Gastroesophageal sphincter (tissue), 4 donors: Measurements from ENCODE around the gene CENPL. TPM values are rescaled to one million over a fixed set of nuclear protein-coding genes. Genes with fewer than 3 reads are reported as not detected.
"Not testable (repeated sequence)": the region's sequence is repeated elsewhere in the genome, so short reads cannot be mapped to it uniquely, and the experiment has no call there.

ENCODE experiments used
- ATAC-seq: fragments of 150-250 bp; one replicate; pipeline ENCODE4 v1.9.1; 2016; ENCODE audit warnings: mild to moderate bottlenecking, moderate library complexity
- H3K27ac ChIP-seq, 4 donors: fragments of 200-600 bp; sonication (generic) in 3 of 4; 1 replicate in 3 of 4; 2 replicates in 1 of 4; pipeline ENCODE4 v1.5.1; 2016 to 2019
- H3K27me3 ChIP-seq: fragments of 200-600 bp; sonication (generic); one replicate; pipeline ENCODE4 v1.5.1; 2019
- H3K36me3 ChIP-seq, 2 donors: fragments of 200-600 bp; sonication (generic); one replicate each; pipeline ENCODE4 v1.5.1; 2019; ENCODE audit warnings: control low read depth in 1 of 2
- H3K4me1 ChIP-seq, 3 donors: fragments of 200-600 bp; sonication (generic); 1 replicate in 2 of 3; 2 replicates in 1 of 3; pipeline ENCODE4 v1.5.1; 2016 to 2019; ENCODE audit warnings: control low read depth in 2 of 3
- H3K4me3 ChIP-seq, 2 donors: fragments of 200-600 bp; sonication (generic); one replicate each; pipeline ENCODE4 v1.5.1; 2019; ENCODE audit warnings: mild to moderate bottlenecking in 1 of 2, moderate library complexity in 1 of 2
- H3K9me3 ChIP-seq, 3 donors: fragments of 200-600 bp; sonication (generic); one replicate each; pipeline ENCODE4 v1.5.1; 2017 to 2019; ENCODE audit warnings: control low read depth in 2 of 3
- EP300 ChIP-seq: sonication (generic); formaldehyde crosslinking; IDR thresholded peaks from one replicate; pipeline ENCODE4 v1.6.1; 2017; ENCODE audit warnings: antibody characterized with exemption, mild to moderate bottlenecking
- POLR2A ChIP-seq, 2 donors: fragments of 450-650 bp; IDR thresholded peaks; one replicate each; pipeline ENCODE4 v1.6.1; 2017; ENCODE audit warnings: antibody characterized with exemption in 2 of 2, mild to moderate bottlenecking in 2 of 2, moderate library complexity in 1 of 2
- POLR2AphosphoS5 ChIP-seq: sonication (generic); formaldehyde crosslinking; IDR thresholded peaks from one replicate; pipeline ENCODE4 v1.6.1; 2017; ENCODE audit warnings: antibody characterized with exemption
- WGBS, 2 donors: methylation state at CpG; one replicate each; pipeline ENCODE4 v1.1.5; 2018; ENCODE audit warnings: low coverage in 1 of 2; 5-methylcytosine and 5-hydroxymethylcytosine counted together
- total RNA-seq, 4 donors: library from RNA; depleted of rRNA; stranded (reverse); fragments of >200 nt; gene quantifications; one replicate each; pipeline ENCODE4 v1.1.0, GENCODE V29; 2016
- TF ChIP-seq, protein P1 (sequence below), 4 experiments: fragments of 200-600 bp in 2 of 4; fragments of 450-650 bp in 2 of 4; sonication (generic) in 1 of 4; IDR thresholded peaks; one replicate each; pipeline ENCODE4 v1.5.1; 2017 to 2019; ENCODE audit warnings: antibody characterized with exemption in 4 of 4, mild to moderate bottlenecking in 2 of 4, moderate library complexity in 2 of 4

CENPL gene
- total RNA-seq, 4 donors from 2014 or later: 4.8 to 6.5 (median 6.2) TPM

DNA sequence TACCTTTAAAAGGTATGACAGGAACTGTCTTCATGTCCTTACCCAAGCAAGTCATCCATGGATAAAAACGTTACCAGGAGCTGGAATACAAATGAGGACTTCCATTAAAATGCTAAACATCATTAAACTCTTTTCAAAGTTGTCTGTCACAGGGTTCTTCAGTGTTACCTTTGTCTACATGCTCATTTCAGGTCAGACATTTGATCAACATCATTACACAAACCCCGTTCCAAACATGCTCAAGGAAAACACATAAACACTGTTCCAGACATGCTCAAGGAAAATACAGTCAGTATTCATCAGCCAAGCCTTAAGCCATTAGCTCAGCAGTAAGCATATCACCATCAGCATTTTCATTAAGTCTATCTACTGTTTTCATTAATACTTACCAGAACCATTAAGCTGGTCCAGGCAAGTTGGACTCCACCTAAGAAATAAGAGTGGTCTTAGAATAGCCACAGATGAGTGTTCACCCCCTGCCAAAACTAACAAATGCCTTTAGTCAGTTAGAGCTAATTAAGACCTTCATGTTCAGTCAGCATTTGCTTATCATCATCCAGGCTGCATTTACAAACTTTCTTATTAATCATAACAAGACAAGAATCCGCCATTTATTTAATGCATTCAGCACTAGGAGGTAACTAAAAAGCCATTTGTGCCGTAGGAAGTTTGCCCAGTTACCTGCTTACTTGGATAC is 40.9 kb upstream of the CENPL start:
- WGBS, 2 donors: 29 to 32% methylated on average over 4 of the region's 4 CpGs
- Histone ChIP-seq H3K27me3 (no peaks in the 10 kb centered on the region), H3K27ac (peak overlapping the region in 3 of 4 donors; percentile 12 to 97 (median 93)), H3K9me3 (no peaks in the 10 kb centered on the region), H3K36me3 (peaks cover 0 to 61% of the 10 kb centered on the region in 2 donors), H3K4me1 (peaks cover 0 to 47% (median 7%) of the 10 kb centered on the region in 3 donors), H3K4me3 (peak overlapping the region in 1 of 2 donors; percentile 74)
- no peak for ATAC-seq
- TF ChIP-seq POLR2AphosphoS5 (no peak), EP300 (no peak), POLR2A (IDR thresholded peaks at IDR 0.05) (no peak)
- TF ChIP-seq, protein P1, sequence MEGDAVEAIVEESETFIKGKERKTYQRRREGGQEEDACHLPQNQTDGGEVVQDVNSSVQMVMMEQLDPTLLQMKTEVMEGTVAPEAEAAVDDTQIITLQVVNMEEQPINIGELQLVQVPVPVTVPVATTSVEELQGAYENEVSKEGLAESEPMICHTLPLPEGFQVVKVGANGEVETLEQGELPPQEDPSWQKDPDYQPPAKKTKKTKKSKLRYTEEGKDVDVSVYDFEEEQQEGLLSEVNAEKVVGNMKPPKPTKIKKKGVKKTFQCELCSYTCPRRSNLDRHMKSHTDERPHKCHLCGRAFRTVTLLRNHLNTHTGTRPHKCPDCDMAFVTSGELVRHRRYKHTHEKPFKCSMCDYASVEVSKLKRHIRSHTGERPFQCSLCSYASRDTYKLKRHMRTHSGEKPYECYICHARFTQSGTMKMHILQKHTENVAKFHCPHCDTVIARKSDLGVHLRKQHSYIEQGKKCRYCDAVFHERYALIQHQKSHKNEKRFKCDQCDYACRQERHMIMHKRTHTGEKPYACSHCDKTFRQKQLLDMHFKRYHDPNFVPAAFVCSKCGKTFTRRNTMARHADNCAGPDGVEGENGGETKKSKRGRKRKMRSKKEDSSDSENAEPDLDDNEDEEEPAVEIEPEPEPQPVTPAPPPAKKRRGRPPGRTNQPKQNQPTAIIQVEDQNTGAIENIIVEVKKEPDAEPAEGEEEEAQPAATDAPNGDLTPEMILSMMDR (IDR thresholded peaks at IDR 0.05): no peak

DNA sequence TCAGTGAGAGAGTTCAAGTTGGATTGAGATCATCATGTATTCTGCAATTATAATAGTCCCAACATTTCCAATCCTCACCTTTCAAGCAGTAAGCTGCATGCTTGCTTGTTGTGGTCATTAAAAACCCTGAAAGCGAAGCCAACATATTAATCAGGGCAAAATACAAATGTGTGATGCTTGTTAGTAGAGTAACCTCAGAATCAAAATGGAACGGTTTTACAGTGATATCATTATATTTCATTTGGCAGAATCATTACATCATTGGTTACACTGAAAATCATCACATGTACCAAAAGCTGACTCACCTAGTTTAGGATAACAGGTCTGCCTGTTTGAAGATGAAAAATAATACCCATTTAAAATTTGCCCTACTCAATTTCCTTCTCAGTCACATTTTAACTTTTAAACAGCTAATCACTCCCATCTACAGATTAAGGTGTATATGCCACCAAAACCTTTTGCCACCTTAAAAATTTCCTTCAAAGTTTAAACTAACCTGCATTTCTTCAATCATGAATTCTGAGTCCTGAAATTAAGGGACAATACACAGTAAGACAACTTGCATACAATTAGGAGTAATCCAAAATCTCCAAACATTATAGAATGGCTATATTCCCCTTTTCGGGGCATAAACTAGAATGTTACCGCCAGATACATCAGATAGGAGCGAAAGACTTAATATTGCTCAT is 39.6 kb upstream of the CENPL start:
- WGBS, 2 donors: 72 to 78% methylated on average over 5 of the region's 5 CpGs
- Histone ChIP-seq H3K36me3 (peaks cover 0 to 71% of the 10 kb centered on the region in 2 donors), H3K4me3 (no peak overlapping the region), H3K4me1 (peaks cover 0 to 41% (median 7%) of the 10 kb centered on the region in 3 donors), H3K9me3 (no peaks in the 10 kb centered on the region), H3K27me3 (no peaks in the 10 kb centered on the region), H3K27ac (no peak overlapping the region)
- TF ChIP-seq, protein P1 (IDR thresholded peaks at IDR 0.05): no peak
- TF ChIP-seq EP300 (no peak), POLR2AphosphoS5 (no peak), POLR2A (IDR thresholded peaks at IDR 0.05) (no peak)
- ATAC-seq: no peak

DNA sequence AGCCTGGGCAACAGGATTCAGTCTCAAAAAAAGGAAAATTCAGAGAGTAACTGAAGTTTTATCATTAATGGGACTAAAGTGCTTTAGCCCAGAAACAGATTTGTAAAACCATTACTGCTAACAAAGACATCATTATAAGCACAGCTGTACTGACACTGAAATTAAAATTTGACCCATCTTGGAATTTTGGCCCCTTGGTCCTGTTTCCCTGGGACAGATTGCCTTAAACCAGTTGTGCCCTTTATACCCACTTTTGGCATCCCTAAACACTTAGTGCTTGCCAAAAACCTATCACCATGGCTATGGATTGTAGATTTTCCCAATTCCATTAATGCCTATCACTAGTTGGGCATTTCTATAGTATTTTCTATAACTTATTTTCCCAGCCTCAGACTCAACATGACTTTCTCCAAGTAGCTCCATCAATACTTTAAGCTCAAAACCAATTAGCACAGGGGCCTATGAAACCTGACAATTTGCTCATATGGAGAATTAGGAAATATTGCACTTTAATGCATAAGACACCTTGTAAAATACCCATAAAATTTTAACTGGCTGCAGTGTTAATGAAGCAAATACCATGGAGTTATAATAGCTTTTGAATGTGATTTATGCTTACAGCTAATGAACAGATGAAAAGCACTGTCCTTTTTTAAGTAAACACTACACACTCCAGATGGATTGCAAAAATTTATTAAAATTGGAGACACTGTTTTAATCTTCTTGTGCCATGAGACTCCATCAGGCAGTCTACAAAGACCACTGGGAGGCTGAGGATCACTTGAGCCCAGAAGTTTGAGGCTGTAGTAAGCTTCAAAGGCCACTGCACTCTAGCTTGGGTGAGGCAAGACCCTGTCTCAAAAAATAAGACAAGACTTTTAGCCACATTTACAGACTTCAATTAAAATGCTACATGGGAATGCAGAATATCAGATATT is 38.8 kb upstream of the CENPL start:
- no peaks in the 10 kb centered on the region for H3K27me3 ChIP-seq
- no peak for TF ChIP-seq EP300
- TF ChIP-seq, protein P1 (IDR thresholded peaks at IDR 0.05): no peak
- TF ChIP-seq POLR2A (IDR thresholded peaks at IDR 0.05): no peak
- no peak for TF ChIP-seq POLR2AphosphoS5
- H3K27ac ChIP-seq: no peak overlapping the region
- H3K4me3 ChIP-seq: no peak overlapping the region
- peaks cover 0 to 80% of the 10 kb centered on the region in 2 donors for H3K36me3 ChIP-seq
- H3K4me1 ChIP-seq: peaks cover 0 to 33% (median 7%) of the 10 kb centered on the region in 3 donors
- no peaks in the 10 kb centered on the region for H3K9me3 ChIP-seq
- ATAC-seq: no peak

DNA sequence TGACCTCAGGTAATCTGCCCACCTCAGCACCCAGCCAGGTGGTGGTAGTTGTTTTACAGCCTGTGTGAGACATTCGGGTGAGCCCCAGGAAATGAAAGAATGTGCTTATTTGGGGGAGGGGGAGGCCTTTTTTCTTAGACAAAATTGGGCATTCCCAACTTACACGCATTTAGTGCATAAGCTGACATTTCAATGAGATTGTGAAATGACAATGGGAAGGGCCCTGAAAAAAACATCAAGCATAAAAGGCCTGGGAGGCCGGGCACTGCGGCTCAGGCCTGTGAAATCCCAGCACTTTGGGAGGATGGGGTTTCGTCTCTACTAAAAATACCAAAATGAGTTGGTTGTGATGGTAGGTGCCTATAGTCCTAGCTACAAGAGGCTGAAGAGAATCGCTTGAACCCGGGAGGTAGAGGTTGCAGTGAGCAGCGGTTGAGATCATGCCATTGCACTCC is 38.1 kb upstream of the CENPL start:
- peaks cover 0 to 86% of the 10 kb centered on the region in 2 donors for H3K36me3 ChIP-seq
- WGBS, 2 donors: 54 to 82% methylated on average over 4 to 8 of the region's 8 CpGs
- TF ChIP-seq, protein P1 (IDR thresholded peaks at IDR 0.05): no peak
- TF ChIP-seq POLR2AphosphoS5 (no peak), POLR2A (IDR thresholded peaks at IDR 0.05) (no peak), EP300 (no peak)

DNA sequence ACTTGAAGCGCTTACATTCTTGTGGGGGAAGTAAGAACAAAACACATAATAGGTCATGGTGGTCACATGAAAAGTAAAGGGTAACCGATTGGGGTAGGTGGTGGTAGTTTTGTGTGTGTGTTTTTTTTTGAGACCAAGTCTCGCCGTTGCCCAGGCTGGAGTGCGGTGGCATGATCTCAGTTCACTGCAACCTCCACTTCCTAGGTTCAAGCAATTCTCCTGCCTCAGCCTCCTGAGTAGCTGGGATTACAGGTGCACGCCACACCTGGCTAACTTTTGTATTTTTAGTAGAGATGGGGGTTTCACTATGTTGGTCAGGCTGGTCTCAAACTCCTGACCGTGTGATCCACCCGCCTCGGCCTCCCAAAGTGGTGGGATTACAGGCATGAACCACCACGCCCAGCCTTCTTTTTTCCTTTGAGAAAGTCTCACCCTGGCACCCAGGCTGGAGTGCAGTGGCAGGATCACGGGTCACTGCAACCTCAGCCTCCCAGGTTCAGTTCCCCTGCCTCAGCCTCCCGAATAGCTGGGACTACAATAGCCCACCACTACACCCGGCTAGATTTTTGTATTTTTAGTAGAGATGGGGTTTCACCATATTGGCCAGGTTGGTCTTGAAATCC is 37.6 kb upstream of the CENPL start:
- H3K9me3 ChIP-seq, ATAC-seq, H3K4me3 ChIP-seq, H3K27me3 ChIP-seq, H3K27ac ChIP-seq: not testable (repeated sequence)
- Histone ChIP-seq H3K36me3 (peaks cover 0 to 92% of the 10 kb centered on the region in 2 donors), H3K4me1 (peaks cover 0 to 30% (median 7%) of the 10 kb centered on the region in 3 donors)
- 76 to 86% methylated on average over 11 of the region's 13 CpGs for WGBS, 2 donors

More for the DNA sequence above, 38.1 kb upstream of the CENPL start:
- peaks cover 0 to 33% (median 7%) of the 10 kb centered on the region in 3 donors for H3K4me1 ChIP-seq
- no peak overlapping the region for H3K27ac ChIP-seq
- no peaks in the 10 kb centered on the region for H3K27me3 ChIP-seq
- ATAC-seq: no peak
- no peaks in the 10 kb centered on the region for H3K9me3 ChIP-seq
- no peak overlapping the region for H3K4me3 ChIP-seq
